ENCODE measurements around the gene PHF21B. TPM values are rescaled to one million over a fixed set of nuclear protein-coding genes. Genes with fewer than 3 reads are reported as not detected.
A peak's percentile ranks its signal among the peaks of the same experiment; 100 is the strongest.
"Not testable (repeated sequence)": the region's sequence is repeated elsewhere in the genome, so short reads cannot be mapped to it uniquely, and the experiment has no call there.

Gene PHF21B
- total RNA-seq (ENCODE audit: insufficient read depth, low replicate concordance): 2.2 TPM

- peak; percentile 42 for DNase-seq (ENCODE audit: low spot score)
These were observed at the start of gene PHF21B for GRCh38 chr22:45009606-45010531. Gene PHF21B, minus strand, starts transcription at chr22:45010005. Its CDS starts 456 bp downstream, at chr22:45009549.

GRCh38 chr22:45059296-45059695 is 49.5 kb upstream of the PHF21B start:
- DNase-seq (ENCODE audit: low spot score): no peak

- DNase-seq (ENCODE audit: low spot score): no peak
These were observed 48.8 kb upstream of the PHF21B start for GRCh38 chr22:45058622-45058912.

- DNase-seq (ENCODE audit: low spot score): no peak
These were observed 46.1 kb upstream of the PHF21B start for GRCh38 chr22:45055936-45056335.

- no peak for DNase-seq (ENCODE audit: low spot score)
These were observed 43.8 kb upstream of the PHF21B start for GRCh38 chr22:45053571-45053970.

GRCh38 chr22:45053094-45053493 is 43.3 kb upstream of the PHF21B start:
- no peak for DNase-seq (ENCODE audit: low spot score)

GRCh38 chr22:45052665-45053064 is 42.9 kb upstream of the PHF21B start:
- DNase-seq (ENCODE audit: low spot score): not testable (repeated sequence)

- DNase-seq (ENCODE audit: low spot score): no peak
These were observed 42.1 kb upstream of the PHF21B start for GRCh38 chr22:45051946-45052345.

- DNase-seq (ENCODE audit: low spot score): no peak
These were observed 41.6 kb upstream of the PHF21B start for GRCh38 chr22:45051419-45051818.

GRCh38 chr22:45047260-45047659 is 37.5 kb upstream of the PHF21B start:
- no peak for DNase-seq (ENCODE audit: low spot score)

- DNase-seq (ENCODE audit: low spot score): no peak
These were observed 35.4 kb upstream of the PHF21B start for GRCh38 chr22:45045208-45045607.

GRCh38 chr22:45042263-45042662 is 32.5 kb upstream of the PHF21B start:
- DNase-seq (ENCODE audit: low spot score): no peak

GRCh38 chr22:45039133-45039532 is 29.3 kb upstream of the PHF21B start:
- no peak for DNase-seq (ENCODE audit: low spot score)

- DNase-seq (ENCODE audit: low spot score): no peak
These were observed 26.3 kb upstream of the PHF21B start for GRCh38 chr22:45036154-45036553.

- no peak for DNase-seq (ENCODE audit: low spot score)
These were observed 25.0 kb upstream of the PHF21B start for GRCh38 chr22:45034821-45035220.

GRCh38 chr22:45034156-45034555 is 24.4 kb upstream of the PHF21B start:
- DNase-seq (ENCODE audit: low spot score): no peak

GRCh38 chr22:45033136-45033535 is 23.3 kb upstream of the PHF21B start:
- DNase-seq (ENCODE audit: low spot score): no peak

- DNase-seq (ENCODE audit: low spot score): no peak
These were observed 22.0 kb upstream of the PHF21B start for GRCh38 chr22:45031629-45032403.

GRCh38 chr22:45029501-45029900 is 19.7 kb upstream of the PHF21B start:
- no peak for DNase-seq (ENCODE audit: low spot score)

- DNase-seq (ENCODE audit: low spot score): no peak
These were observed 16.7 kb upstream of the PHF21B start for GRCh38 chr22:45026511-45026910.

- no peak for DNase-seq (ENCODE audit: low spot score)
These were observed 13.6 kb upstream of the PHF21B start for GRCh38 chr22:45023431-45023830.

- no peak for DNase-seq (ENCODE audit: low spot score)
These were observed 10.3 kb upstream of the PHF21B start for GRCh38 chr22:45019861-45020655.

Measured in umbilical cord (tissue), 2 donors.